AG04450 (cell line): ENCODE results near the gene YARS1. TPM values are rescaled to one million over a fixed set of nuclear protein-coding genes. Genes with fewer than 3 reads are reported as not detected.

Source experiments
- CTCF ChIA-PET: fragments of 300-600, 350-600 bp; formaldehyde crosslinking; extraction: SDS; loops from one replicate; lab custom pipeline; 2022; ENCODE audit warnings: antibody characterized with exemption, inconsistent platforms; lab: Charles Lee
- POLR2A ChIA-PET: fragments of 350-600 bp; formaldehyde crosslinking; extraction: SDS; loops from one replicate; lab custom pipeline; 2021; ENCODE audit warnings: antibody characterized with exemption, inconsistent platforms; lab: Yijun Ruan, JAX
- DNase-seq: peaks from one replicate; pipeline ENCODE4 v3.0.0-alpha.2; 2011; ENCODE audit warnings: low read depth, low spot score
- H3K27ac ChIP-seq: one replicate; pipeline ENCODE4 v1.5.1; 2012; ENCODE audit warnings: low read depth, low read length, control low read depth
- H3K27me3 ChIP-seq: one replicate; pipeline ENCODE4 v1.6.0; 2012; ENCODE audit warnings: low read length; ENCODE audit not compliant: control insufficient read depth, insufficient read depth
- H3K4me3 ChIP-seq: 2 replicates; pipeline ENCODE4 v1.5.1; 2011; ENCODE audit warnings: mild to moderate bottlenecking, low read depth, low read length, control low read depth
- H3K9me3 ChIP-seq: 2 replicates; pipeline ENCODE4 v1.5.1; 2012; ENCODE audit warnings: low read length; ENCODE audit not compliant: control insufficient read depth, insufficient read depth
- polyA plus RNA-seq: library from polyadenylated mRNA; depleted of rRNA; stranded (reverse); fragments of >200 nt; gene quantifications from 2 replicates; pipeline ENCODE4 v1.2.3, GENCODE V29; 2011
- TF ChIP-seq, protein P1 (sequence below): IDR thresholded peaks from 2 replicates; pipeline ENCODE4 v1.5.1; 2011; ENCODE audit warnings: low read depth, low read length, control low read depth, inconsistent platforms

Gene YARS1
- polyA plus RNA-seq, 1 experiment, result 105 TPM

DNA sequence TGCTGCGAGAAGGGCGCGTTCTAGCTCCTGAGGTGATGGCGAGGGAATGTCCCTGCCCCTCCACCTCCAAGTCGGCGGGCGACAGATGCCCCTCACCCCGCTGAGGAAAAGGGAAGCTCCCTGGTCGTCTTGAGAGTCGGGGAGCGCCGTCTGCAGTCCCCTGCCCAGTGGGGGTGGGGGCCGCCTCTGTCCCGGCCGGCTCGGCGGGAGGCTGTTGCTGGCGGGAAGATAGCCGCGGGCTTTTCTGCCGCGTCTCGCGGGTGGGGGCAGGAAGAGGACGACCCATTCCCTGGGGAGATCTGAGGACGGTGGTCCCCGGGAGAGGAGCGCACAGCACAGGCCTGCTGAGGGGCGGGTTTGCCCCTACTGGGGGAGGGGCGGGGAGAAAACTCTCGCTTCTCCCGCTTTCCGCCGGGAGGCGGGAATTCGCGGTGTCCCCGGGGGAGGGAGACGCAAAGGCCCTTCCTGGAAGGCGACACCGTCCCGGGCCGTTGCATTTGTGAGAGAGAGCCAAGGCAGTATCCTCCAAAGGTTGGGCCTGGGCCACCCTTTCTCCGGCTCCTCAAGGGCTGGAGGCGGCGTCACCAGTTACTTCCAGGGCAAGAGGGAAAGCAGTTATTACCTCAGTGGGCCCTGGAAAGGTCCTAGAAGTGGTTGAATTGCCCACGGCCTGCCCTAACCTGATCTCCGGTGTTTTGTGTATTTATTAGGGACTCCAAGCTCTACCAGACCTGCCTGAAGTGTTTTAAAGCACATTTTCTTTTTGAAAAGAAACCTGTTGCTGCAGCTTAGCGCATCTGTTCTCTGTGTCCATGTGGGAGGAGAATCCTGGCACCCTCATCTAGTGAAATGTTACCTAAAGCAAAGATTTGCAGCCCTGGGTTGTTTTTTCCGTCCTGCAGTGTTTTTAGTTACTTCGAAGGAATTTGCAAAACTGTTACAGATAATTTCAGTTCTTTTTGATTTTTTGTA, 943 bp upstream of the YARS1 start:
- ChIA-PET CTCF (interaction anchor here (0.7 kb wide), 1 partner anchor 252 kb away, joined by 6 read pairs; no protein-coding TSS in a partner anchor), POLR2A (interaction anchor here (0.5 to 1.8 kb wide), 3 partner anchors 19 to 114 kb away, joined by 3 to 7 read pairs (median 4); no protein-coding TSS in a partner anchor)
- peak overlapping the region; percentile 98 for H3K4me3 ChIP-seq
- TF ChIP-seq, protein P1, sequence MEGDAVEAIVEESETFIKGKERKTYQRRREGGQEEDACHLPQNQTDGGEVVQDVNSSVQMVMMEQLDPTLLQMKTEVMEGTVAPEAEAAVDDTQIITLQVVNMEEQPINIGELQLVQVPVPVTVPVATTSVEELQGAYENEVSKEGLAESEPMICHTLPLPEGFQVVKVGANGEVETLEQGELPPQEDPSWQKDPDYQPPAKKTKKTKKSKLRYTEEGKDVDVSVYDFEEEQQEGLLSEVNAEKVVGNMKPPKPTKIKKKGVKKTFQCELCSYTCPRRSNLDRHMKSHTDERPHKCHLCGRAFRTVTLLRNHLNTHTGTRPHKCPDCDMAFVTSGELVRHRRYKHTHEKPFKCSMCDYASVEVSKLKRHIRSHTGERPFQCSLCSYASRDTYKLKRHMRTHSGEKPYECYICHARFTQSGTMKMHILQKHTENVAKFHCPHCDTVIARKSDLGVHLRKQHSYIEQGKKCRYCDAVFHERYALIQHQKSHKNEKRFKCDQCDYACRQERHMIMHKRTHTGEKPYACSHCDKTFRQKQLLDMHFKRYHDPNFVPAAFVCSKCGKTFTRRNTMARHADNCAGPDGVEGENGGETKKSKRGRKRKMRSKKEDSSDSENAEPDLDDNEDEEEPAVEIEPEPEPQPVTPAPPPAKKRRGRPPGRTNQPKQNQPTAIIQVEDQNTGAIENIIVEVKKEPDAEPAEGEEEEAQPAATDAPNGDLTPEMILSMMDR, result no peak
- no peaks in the 10 kb centered on the region; the same call in 1 of the 2 replicates for H3K9me3 ChIP-seq
- DNase-seq, result no peak
- no peaks in the 10 kb centered on the region for H3K27me3 ChIP-seq
- peak overlapping the region; percentile 75 for H3K27ac ChIP-seq

DNA sequence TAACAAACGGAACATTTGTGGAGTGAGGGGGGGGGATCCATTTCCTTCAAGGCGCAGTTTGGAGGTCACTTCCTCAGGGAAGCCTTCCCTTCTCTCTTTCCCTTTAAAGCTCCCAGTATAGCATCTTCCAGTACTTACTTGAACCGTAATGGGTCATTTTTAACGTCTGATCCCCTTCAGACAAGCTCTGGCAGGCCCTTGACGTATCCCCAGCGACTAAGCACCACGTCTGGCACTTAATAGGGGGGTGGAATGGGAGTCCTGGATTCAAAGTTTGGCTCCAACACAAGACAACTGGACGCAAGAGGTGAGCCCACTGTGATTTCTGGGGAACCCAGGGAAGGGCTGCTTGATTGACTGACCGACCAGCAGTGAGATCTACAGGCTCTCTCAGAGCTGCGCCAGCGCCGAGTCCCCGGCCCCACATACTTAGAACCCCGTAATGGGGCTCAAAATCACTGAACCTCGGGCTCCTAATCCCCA, 441 bp downstream of the YARS1 start:
- Histone ChIP-seq H3K27me3 (no peaks in the 10 kb centered on the region), H3K9me3 (no peaks in the 10 kb centered on the region; the same call in 1 of the 2 replicates), H3K27ac (peak overlapping the region; percentile 97), H3K4me3 (peak overlapping the region; percentile 98)
- TF ChIP-seq, protein P1, result no peak
- POLR2A ChIA-PET, result interaction anchor here (1.8 kb wide), 1 partner anchor 113 kb away, joined by 7 read pairs; no protein-coding TSS in a partner anchor
- DNase-seq, result no peak
- CTCF ChIA-PET, result no interaction called here

DNA sequence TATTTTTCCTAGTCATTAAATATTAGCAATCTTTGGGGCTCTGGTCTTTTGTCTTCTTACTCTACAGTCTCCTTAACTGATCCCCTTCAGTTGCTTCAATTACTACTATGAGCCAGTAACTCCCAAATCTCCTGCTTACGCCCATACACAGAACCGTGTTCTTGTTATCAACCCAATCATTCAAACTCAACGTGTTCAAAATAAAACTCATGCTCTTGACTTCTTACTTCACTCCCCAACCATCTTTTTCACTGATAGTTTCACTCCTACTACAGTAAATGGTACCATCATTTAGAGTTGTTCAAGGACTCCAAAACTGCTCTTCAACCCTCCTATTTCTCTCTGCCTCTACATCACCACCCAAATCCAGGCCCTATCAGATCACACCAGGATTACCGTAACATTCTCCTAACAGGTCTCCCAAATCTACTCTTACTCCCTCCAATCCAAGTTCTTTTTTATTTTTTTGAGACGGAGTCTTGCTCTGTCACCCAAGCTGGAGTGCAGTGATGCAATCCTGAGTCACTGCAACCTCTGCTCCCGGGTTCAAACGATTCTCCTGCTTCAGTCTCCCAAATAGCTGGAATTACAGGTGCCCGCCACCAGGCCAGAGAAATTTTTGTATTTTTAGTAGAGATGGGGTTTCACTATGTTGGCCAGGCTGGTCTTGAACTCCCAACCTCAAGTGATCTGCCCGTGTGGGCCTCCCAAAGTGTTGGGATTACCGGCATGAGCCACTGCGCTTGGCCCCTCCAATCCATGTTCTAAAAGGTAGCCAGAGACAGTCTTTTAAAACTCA, 3.0 kb downstream of the YARS1 start:
- POLR2A ChIA-PET, result no interaction called here
- no peaks in the 10 kb centered on the region for H3K27me3 ChIP-seq
- H3K27ac ChIP-seq, result no peak overlapping the region
- no peak for DNase-seq
- H3K4me3 ChIP-seq, result no peak overlapping the region; the same call in 1 of the 2 replicates
- no peaks in the 10 kb centered on the region; the same call in 1 of the 2 replicates for H3K9me3 ChIP-seq
- CTCF ChIA-PET, result no interaction called here
- TF ChIP-seq, protein P1, result no peak

DNA sequence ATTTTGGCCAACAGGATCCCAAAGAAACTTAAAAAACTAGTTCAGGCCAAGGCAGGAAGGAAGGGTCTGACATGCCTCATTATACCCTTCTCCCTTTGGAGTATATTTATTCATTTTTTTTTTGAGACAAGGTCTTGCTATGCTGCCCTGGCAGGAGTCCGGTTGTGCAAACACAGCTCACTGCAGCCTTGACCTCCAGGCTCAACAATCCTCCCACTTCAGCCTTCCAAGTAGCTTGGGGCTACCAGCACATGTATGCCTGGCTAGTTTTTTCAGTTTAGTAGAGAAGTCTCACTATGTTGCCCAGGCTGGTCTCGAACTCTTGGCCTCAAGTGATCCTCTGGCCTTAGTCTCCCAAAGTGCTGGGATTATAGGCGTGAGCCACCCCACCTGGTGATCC, 5.2 kb downstream of the YARS1 start:
- Histone ChIP-seq H3K27ac (no peak overlapping the region), H3K4me3 (no peak overlapping the region), H3K9me3 (no peaks in the 10 kb centered on the region; the same call in 1 of the 2 replicates), H3K27me3 (no peaks in the 10 kb centered on the region)
- TF ChIP-seq, protein P1, result no peak
- ChIA-PET POLR2A (no interaction called here), CTCF (interaction anchor here (1.1 kb wide), 1 partner anchor 99 kb away, joined by 3 read pairs; no protein-coding TSS in a partner anchor)
- DNase-seq, result no peak
